Vagina (tissue), 2 donors: ENCODE measurements around the gene GFI1. TPM values are rescaled to one million over a fixed set of nuclear protein-coding genes. Genes with fewer than 3 reads are reported as not detected.

Experiments
- DNase-seq, 2 donors: peaks; one replicate each; pipeline ENCODE4 v3.0.0-alpha.2; 2017; ENCODE audit errors: extremely low spot score in 2 of 2
- H3K27ac ChIP-seq: fragments of 200-600 bp; sonication (generic); one replicate; pipeline ENCODE4 v1.5.1; 2019
- H3K27me3 ChIP-seq: fragments of 200-600 bp; sonication (generic); one replicate; pipeline ENCODE4 v1.5.1; 2019
- H3K36me3 ChIP-seq, 2 donors: fragments of 200-600 bp; sonication (generic); one replicate each; pipeline ENCODE4 v1.5.1; 2017 to 2019
- H3K4me1 ChIP-seq: fragments of 200-600 bp; sonication (generic); one replicate; pipeline ENCODE4 v1.5.1; 2019
- H3K4me3 ChIP-seq, 2 donors: fragments of 200-600 bp; sonication (generic); 1 replicate in 1 of 2; 2 replicates in 1 of 2; pipeline ENCODE4 v1.5.1; 2016 to 2019
- H3K9me3 ChIP-seq: fragments of 200-600 bp; sonication (generic); one replicate; pipeline ENCODE4 v1.5.1; 2019
- CTCF ChIP-seq, 3 experiments: fragments of 450-650 bp in 2 of 3; fragments of 200-600 bp in 1 of 3; sonication (generic) in 1 of 3; IDR thresholded peaks; one replicate each; pipeline ENCODE4 v1.5.1; 2017 to 2019; ENCODE audit warnings: antibody characterized with exemption in 3 of 3, mild to moderate bottlenecking in 2 of 3, moderate library complexity in 2 of 3
- POLR2A ChIP-seq, 2 donors: fragments of 450-650 bp; IDR thresholded peaks; one replicate each; pipeline ENCODE4 v1.6.1; 2017; ENCODE audit warnings: antibody characterized with exemption in 2 of 2, mild to moderate bottlenecking in 2 of 2, moderate library complexity in 2 of 2
- POLR2AphosphoS5 ChIP-seq, 2 donors: sonication (generic); formaldehyde crosslinking; IDR thresholded peaks; one replicate each; pipeline ENCODE4 v1.9.0; 2017; ENCODE audit warnings: antibody characterized with exemption in 2 of 2, mild to moderate bottlenecking in 2 of 2, low read depth in 1 of 2; ENCODE audit not compliant: insufficient read depth in 1 of 2
- intact Hi-C: fragments of 100-400 bp; cut with DNase I; formaldehyde crosslinking; loops from one replicate; pipeline ENCODE4 v1.15.1; 2023
- total RNA-seq: library from RNA; depleted of rRNA; stranded (reverse); fragments of >200 nt; gene quantifications from one replicate; pipeline ENCODE4 v1.2.3, GENCODE V29; 2016

The GFI1 gene
- total RNA-seq, 1 donor from 2014 or later = 3.9 TPM

GRCh38 chr1:92459871-92460320 lies 26.8 kb downstream of the GFI1 start:
- H3K27ac ChIP-seq = no peak overlapping the region
- H3K36me3 ChIP-seq = no peaks in the 10 kb centered on the region
- no peaks in the 10 kb centered on the region for H3K27me3 ChIP-seq
- DNase-seq = no peak
- intact Hi-C loops = no loop called here
- TF ChIP-seq POLR2AphosphoS5 (IDR thresholded peaks at IDR 0.05; ENCODE audit: insufficient read depth in 1 of 2, low read depth in 1 of 2) (no peak), POLR2A (IDR thresholded peaks at IDR 0.05) (no peak)
- H3K4me3 ChIP-seq = no peak overlapping the region
- H3K9me3 ChIP-seq = no peaks in the 10 kb centered on the region
- no peaks in the 10 kb centered on the region for H3K4me1 ChIP-seq

DNA sequence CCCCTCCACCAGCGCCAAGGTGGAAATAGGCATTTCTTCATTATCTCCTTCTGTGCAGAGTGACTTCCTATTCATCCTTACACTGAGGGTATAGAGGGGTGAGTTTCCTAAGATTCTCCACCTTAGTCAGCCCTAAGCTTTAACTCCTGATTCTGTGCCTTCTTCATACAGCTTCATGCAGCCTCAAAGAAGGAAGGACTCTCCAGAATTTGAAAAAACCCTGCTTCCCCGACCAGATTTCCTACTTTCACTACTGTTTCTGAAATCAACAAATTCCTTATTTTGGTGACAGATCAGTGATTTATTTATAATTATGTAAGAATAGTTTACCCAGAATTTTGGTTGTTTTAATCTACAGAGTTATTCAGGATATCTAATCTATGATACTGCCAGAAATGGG lies 28.6 kb downstream of the GFI1 start:
- Histone ChIP-seq H3K4me1 (no peaks in the 10 kb centered on the region), H3K4me3 (no peak overlapping the region), H3K36me3 (no peaks in the 10 kb centered on the region), H3K27me3 (no peaks in the 10 kb centered on the region), H3K27ac (no peak overlapping the region), H3K9me3 (no peaks in the 10 kb centered on the region)
- DNase-seq = no peak
- intact Hi-C loops = no loop called here
- TF ChIP-seq CTCF (IDR thresholded peaks at IDR 0.05) (no peak), POLR2A (IDR thresholded peaks at IDR 0.05) (no peak), POLR2AphosphoS5 (IDR thresholded peaks at IDR 0.05; ENCODE audit: insufficient read depth in 1 of 2, low read depth in 1 of 2) (no peak)

DNA sequence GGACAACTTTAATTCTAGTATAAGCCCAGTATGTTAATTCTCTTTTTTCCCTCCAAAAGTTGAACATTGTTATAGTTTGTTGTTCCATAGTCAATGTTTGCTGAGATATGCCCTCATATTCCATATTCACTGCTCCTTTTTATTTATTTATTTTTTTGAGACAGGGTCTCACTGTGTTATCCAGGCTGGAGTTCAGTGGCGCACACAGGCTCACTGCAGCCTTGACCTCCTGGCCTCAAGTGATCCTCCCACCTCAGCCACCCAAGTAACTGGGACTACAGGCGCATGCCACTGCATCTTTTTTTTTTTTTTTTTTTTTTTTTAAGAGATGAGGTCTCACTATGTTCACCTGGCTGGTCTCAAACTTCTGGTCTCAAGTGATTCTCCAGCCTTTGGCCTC lies 38.7 kb downstream of the GFI1 start:
- no peaks in the 10 kb centered on the region for H3K27me3 ChIP-seq
- H3K27ac ChIP-seq = no peak overlapping the region
- intact Hi-C loops = no loop called here
- DNase-seq = no peak
- H3K4me1 ChIP-seq = no peaks in the 10 kb centered on the region
- H3K4me3 ChIP-seq = no peak overlapping the region
- H3K36me3 ChIP-seq = no peaks in the 10 kb centered on the region
- TF ChIP-seq POLR2AphosphoS5 (IDR thresholded peaks at IDR 0.05; ENCODE audit: insufficient read depth in 1 of 2, low read depth in 1 of 2) (no peak), CTCF (IDR thresholded peaks at IDR 0.05) (no peak), POLR2A (IDR thresholded peaks at IDR 0.05) (no peak)
- no peaks in the 10 kb centered on the region for H3K9me3 ChIP-seq

DNA sequence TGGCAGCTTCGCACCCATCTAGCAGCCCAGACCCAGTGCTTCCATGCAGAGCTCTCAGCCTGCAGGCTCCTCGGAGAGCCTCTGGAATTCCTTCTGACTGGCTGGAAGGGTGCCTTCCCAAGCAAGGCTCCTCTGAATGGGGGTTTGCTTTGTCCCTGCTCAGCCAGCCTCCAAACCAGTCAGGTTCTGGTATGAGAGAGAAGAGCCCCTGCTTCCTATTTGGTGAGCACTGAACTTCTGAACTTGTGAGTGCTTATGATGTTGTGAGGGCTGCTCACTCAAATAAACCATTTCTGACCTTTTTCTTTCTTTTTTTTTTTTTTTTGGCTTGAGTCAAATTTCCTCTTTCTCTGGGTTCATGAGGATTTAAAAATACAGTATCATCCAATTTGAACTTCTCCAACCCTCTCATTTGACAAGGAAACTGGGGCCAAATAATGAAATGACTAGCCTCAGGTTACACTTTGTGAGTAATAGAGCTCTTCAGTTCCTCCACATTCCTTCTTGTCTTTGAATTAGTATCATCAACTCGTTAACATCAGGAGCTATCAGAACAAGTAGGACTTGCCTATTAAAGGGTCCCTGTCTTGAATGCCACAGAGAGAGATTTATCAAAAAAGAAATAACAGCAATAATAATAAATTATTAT lies 39.6 kb downstream of the GFI1 start:
- Histone ChIP-seq H3K9me3 (no peaks in the 10 kb centered on the region), H3K36me3 (no peaks in the 10 kb centered on the region), H3K4me3 (no peak overlapping the region), H3K27me3 (no peaks in the 10 kb centered on the region), H3K27ac (no peak overlapping the region), H3K4me1 (no peaks in the 10 kb centered on the region)
- no peak for DNase-seq
- no peak for TF ChIP-seq CTCF (IDR thresholded peaks at IDR 0.05)
- no peak for TF ChIP-seq POLR2A (IDR thresholded peaks at IDR 0.05)
- no peak for TF ChIP-seq POLR2AphosphoS5 (IDR thresholded peaks at IDR 0.05; ENCODE audit: insufficient read depth in 1 of 2, low read depth in 1 of 2)
- intact Hi-C loops = no loop called here

- Histone ChIP-seq H3K36me3 (no peaks in the 10 kb centered on the region), H3K27ac (no peak overlapping the region), H3K27me3 (no peaks in the 10 kb centered on the region), H3K4me3 (no peak overlapping the region), H3K9me3 (no peaks in the 10 kb centered on the region), H3K4me1 (no peaks in the 10 kb centered on the region)
- no peak for TF ChIP-seq POLR2A (IDR thresholded peaks at IDR 0.05)
- TF ChIP-seq POLR2AphosphoS5 (IDR thresholded peaks at IDR 0.05; ENCODE audit: insufficient read depth in 1 of 2, low read depth in 1 of 2) = no peak
- no peak for TF ChIP-seq CTCF (IDR thresholded peaks at IDR 0.05)
- intact Hi-C loops = no loop called here
- DNase-seq = no peak
These were observed 40.2 kb downstream of the GFI1 start for GRCh38 chr1:92446546-92446945.
